Caki2 (cell line): ENCODE measurements around the gene OR14I1. TPM values are rescaled to one million over a fixed set of nuclear protein-coding genes. Genes with fewer than 3 reads are reported as not detected.

Experiments used
- DNase-seq: peaks from one replicate; pipeline ENCODE4 v3.0.0-alpha.2; 2015; ENCODE audit warnings: low read depth
- in situ Hi-C: cut with HindIII; loops from 2 replicates; pipeline ENCODE4 v1.10.0; 2016; ENCODE audit warnings: low sequenced_read_pairs, low pct_unique_long_range_greater_than_20kb, mixed read lengths
- total RNA-seq: library from RNA; depleted of rRNA; stranded (reverse); fragments of >200 nt; shearing (Covaris generic); gene quantifications from 2 replicates; pipeline ENCODE4 v1.2.3, GENCODE V29; 2014; ENCODE audit warnings: low replicate concordance; rRNA removed

OR14I1 gene
- not detected in 2 replicates for total RNA-seq

DNA sequence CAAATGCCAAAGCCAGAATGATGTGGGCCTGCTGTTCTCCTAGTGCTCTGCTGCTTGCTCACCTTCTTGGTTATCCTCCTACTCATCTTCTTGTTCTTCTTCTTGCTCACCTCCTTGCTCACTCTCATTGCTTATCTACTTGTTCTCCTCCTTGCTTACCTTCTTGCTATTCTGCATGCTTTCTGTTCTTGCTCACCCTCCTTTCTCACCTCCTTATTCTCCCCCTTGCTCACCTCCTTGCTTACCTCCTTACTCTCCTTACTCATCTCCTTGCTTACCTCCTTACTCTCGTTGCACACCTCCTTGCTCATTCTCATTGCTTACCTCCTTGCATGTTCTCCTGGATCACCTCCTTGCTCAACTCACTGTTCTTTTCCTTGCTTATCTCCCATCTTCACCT, at the start of gene OR14I1:
Gene OR14I1, minus strand, starts transcription at position 53 of the 400 bp plus-strand sequence.
- no peak for DNase-seq
- in situ Hi-C loops: no loop called here

DNA sequence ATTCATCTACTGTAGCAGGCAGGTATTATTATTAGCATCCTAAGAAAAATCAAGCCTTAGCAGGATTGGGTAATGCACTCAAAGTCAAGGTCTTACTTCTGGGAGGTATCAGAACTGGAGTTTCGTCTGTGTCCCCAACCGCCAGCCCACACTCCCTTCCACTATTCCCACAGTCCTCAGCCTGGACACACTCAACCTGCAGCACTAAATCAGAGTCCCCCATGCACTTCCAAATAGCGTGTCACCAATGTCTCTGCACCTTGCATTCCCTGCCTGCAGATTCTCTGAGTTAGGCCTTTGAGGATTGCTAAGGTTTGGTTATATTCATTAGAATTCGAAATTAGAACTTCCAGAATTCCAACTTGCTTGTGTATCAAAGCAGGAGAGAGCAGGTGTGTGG, 49.1 kb upstream of the OR14I1 start:
- in situ Hi-C loops: no loop called here
- no peak for DNase-seq

DNA sequence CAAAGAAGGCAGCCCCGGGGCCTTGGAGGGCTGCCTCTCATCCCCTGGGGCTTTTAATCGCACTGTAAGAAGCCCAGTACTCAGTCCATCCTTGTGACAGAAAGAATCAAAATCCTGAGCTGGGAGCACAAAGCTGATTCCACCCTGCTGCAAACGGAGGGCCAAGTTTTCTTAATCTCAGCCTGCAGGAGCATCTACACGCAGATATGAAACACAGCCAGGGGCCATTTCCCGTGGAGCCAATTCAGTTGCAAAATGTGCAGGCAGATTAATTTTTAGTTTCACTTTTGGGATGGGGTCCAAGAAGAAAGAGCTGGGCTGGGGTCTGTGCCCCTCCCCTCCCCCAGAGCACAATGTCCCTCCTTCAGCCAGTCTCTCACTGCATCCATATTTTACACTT, 48.6 kb upstream of the OR14I1 start:
- DNase-seq: no peak
- in situ Hi-C loops: no loop called here

DNA sequence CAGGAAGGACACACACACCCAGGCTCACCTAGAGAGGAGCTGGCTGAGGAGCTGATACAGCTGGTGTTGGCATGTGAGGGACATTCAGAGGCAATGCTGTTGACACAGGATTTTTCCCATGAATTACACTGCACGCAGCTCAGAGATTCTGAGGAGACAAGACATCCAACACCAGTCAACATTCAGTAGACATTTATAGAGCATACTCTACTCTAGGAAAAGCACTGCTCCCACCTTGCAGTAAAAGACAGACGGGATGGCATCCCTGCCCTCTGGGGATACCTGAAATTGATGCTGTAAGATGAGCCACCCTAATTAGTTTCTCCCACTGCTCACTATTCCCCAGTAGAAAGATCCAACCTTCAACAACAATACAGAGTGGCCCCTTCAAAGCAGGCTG, 47.9 kb upstream of the OR14I1 start:
- no peak for DNase-seq
- in situ Hi-C loops: no loop called here

DNA sequence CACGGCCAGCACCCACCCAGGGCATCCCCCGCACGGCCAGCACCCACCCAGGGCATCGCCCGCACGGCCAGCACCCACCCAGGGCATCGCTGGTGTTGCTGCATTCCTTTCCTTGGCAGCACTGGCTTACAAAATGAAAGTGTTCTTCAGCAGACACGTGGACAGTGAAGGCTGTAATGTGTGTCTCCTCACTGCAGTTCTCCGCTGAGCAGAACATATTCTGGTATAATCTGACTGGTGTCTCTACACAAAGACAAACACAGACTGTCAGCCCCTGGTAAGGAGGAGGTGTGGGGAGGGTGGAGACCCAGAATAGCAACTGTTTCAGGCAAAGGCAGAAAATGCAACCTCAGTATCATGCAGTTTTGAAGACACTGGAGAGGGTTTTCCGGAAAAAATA, 45.6 kb upstream of the OR14I1 start:
- in situ Hi-C loops: no loop called here
- no peak for DNase-seq

DNA sequence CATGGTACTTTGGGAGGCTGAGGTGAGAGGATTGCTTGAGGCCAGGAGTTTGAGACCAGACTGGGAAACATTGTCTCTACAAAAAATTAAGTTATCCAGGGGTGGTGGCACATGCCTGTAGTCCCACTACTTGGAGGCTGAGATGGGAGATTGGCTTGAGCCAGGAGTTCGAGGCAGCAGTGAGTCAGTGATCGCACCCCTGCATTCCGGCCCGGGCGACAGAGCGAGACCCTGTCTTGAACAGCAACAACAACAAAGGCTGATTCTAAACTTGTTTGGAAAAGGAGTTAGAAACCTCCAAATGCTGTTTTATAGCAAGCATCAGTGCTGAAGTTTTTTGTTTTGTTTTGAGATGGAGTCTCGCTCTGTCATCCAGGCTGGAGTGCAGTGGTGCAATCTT, 38.3 kb upstream of the OR14I1 start:
- DNase-seq: no peak
- in situ Hi-C loops: no loop called here

DNA sequence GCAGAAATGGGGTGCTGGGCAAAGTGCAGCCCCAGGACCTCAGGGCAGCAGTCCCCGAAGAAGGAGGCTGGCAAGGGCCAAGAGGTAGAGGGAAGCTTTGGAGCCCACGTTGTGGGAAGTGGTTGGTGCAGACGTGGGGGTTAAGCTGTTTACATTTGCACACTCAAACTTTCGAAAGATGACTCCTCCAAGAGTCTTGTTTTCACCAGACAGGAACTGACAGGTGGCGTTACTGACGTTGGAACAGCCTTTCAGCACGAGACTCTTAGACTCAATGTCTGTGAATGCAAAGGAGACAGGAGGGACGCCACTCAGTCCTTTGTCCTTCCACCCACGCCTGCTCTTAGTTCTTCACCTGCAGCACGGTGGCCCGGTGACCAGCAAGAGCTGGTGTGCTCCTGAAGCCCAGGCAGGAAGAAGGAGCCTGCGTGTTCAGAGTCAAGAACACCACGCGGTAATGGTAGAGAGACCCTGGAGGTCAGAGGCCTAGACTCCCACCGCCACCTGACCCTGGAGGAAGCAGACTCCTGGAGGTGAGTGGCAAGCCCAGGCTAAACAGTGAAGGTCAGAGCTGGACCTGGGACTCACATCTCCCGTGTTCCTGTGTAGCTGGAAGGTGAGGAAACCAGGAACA, 37.1 kb upstream of the OR14I1 start:
- DNase-seq: no peak
- in situ Hi-C loops: no loop called here

DNA sequence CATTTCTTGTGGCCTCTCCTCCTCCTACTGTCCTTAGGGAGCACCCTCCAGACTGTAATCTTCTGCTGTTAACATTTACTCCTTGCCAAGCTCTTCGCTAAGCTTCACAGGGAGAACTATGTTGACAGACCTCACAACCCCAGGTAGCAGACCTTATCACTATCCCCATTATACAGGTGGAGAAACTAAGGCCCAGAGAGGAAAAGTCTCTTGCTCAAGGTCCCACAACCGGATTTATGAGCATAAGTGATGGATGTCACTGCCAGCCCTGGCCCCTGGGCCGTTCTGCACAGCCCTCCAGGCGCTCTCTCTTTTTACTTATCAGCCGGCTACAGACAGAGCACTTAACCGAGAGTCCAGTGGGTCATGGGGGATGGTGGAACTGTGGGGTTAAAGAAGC, 34.9 kb upstream of the OR14I1 start:
- in situ Hi-C loops: no loop called here
- DNase-seq: no peak

DNA sequence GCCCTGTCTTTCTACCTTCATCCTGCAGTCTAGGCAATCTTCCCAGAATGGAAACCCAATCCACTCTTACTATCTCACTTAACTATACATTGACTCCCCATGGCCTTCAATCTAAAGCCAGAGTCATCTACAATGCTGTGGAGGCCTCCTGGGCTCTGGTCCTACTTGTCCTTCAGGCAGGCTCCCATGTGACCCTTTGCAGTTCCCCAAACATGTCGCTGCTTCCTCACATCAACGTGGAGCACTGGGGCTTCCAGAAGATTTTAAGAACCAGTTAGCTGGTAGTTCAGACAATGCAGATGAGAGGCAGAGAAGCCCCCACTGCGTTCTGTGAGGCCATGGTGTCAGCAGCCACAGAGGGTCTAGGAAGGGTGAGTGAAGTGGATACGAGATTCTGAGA, 34.4 kb upstream of the OR14I1 start:
- in situ Hi-C loops: no loop called here

DNA sequence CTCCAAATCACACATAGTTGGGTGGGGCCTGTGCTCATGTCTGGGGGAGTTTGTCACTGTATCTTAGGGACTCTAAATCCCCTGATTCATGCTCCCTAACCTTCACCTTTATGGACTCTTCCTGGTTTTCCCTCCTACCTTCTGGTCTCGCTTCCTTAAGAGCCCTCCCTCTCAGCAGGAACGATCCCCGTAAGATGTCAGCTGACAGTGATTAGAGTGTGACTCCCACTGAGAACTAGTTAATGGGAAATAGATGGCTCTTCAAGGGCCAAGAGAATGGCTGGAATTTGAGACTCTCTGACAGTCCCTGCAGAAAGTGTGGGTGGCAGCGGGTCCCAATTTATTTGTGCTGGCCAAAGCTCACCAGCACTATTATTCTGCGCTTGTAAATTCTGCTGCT, 31.0 kb upstream of the OR14I1 start:
- in situ Hi-C loops: no loop called here
- DNase-seq: no peak

More for the DNA sequence above, 34.4 kb upstream of the OR14I1 start:
- DNase-seq: no peak

DNA sequence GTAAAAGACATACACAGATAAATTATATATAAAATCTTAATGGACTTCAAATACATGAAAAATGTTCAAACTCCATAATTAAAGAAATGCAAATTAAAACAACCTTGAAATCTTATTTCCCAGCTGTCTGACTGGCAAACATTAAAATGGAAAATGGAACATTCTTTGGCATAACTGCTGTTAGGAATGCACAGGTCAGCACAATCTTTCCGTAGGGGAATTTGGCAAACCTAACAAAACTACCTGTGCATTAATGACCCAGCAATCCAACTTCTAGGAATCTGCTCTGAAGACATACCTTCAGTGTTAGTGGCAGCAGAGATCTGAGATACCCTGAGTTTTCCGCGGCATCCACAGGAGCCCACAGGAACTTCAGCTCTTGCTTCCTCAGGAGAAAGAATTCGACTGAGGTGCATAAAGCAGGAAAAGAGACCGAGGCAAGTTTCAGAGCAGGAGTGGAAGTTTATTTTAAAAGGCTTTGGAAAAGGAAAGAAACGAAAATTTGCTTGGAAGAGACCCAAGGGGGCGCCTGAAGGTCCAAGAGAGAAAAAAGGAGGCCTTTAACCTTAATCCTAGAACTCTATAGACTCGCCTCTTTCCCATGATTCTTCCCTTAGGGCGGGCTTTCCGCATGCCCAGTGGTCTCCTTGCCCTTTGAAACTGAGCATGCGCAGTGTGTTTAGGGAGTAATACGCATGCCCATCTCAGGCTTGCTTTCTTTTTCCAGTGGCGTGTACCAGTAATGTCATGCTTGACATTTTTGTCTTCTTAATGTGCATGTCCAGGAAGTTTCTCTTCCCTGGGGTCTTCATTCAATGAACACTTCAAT, 28.2 kb upstream of the OR14I1 start:
- in situ Hi-C loops: no loop called here
- DNase-seq: no peak

DNA sequence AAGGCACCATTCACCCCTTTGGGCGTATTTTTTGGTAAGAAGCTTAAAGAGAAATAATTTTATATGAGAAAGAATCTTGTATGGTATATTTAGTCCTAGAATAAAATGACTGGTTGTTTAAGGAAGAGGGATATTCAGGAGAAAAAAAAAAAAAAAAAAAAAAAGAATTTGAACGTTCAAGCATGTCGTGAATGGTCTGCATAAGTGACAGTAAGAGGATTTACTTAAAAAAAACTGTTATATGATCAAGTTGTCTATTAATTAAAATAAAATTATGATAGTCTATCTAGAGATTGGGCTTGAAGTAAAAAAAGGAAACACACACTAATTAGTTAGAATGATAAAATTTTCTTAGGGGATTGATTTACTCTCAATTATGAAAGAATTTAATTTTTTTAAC, 11.7 kb upstream of the OR14I1 start:
- peak; percentile 10 for DNase-seq
- in situ Hi-C loops: no loop called here

DNA sequence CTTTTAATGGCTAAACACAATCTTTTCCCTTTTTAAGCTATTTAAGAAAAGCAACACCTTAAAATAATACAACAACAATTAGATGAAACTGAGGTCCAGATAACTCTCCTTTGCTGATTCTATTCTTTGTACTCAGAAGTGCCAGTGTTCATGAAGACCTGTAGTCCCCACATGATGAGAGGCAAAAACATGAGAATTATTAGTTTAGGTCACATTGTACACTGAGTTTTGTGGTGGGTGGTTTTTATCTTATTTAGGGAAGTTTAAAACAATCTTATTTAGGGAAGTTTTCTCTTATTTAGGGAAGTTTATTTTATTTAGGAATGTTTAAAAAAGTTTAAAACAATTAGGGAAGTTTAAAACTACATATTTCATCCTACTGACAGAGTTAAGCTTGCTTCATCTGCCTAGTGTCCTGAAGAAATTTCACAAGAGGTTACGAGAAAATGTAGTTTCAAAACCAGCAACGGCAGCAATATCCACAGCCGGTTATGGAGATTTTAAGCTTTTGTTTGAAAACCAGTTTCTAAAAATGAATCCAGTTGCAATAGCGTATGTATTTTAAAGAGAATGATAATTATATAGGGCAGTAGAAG, 7.8 kb upstream of the OR14I1 start:
- in situ Hi-C loops: no loop called here
- DNase-seq: no peak

DNA sequence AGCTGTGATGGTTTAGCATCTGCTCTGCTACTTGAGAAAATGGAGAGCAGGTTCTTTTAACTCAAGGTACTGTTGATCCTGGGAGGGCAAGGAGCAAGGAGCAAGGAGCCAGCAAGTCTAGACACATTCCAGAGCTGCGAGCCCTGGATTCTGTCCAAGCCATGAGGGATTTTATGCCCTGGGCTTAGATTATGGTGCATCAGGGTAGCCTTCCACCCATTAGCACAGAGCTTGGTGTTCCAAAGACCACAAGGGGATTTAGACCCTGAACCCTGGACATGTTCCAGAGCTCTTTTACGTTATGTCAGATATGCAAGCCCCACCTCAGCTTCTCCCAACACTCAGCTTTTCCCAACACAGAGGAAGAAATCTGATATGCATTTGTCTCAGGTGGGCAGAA, 2.0 kb upstream of the OR14I1 start:
- in situ Hi-C loops: no loop called here
- no peak for DNase-seq

DNA sequence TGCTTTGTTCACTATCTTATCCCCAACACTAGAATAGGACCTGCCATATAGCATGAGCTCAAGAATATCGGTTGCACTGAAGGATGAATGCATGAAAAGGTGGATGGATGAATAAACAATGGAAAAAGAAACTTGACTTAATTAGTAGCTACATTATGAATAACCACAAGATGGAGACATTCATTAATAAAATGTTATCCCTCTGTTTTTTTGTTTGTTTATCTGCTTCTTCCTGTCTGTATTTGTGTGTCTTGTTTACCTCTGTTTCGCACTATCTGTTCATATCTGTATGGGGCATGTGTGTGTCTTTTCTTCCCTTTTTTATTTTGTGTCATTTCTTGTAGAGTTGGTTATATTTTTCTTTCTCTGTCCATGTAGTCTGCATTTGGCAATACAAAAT, 1.1 kb upstream of the OR14I1 start:
- no peak for DNase-seq
- in situ Hi-C loops: no loop called here

DNA sequence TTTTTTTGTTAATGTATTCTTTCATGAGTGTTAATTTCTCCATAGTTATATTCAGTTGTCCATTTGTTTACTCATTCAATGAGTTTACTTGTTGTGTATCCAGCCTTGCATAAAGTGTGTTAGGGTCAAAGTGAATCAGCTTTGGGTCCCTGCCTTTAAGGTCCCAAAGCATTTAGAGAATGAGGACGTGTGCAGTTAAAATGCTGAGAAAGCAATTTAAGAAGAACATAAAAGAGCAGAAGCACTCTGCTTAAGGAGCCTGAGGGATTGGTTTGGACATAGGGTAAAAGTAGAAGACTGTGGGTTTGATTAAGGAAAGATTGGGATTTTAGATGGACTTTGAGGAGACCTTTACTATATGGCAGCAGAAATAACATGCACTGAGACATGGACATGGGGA, 3.5 kb downstream of the OR14I1 start:
- no peak for DNase-seq
- in situ Hi-C loops: no loop called here

DNA sequence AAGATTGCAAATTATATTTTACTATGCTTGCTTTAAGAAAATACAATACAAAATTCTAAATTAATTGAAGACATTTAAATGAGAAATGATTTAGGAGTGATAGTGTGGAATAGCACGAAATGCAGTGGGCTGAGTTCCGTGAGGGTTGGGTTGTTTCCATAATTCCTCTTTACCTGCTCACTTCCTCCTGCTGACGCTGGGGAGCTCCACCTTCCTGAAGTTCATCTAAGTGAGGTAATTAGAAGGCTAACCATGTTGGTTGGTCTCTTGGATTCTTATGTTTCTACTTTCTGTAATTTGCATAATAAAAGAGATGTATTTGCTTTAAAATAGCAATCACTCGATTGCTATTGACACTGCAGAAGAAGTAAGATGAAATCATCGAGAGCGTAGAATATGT, 4.7 kb downstream of the OR14I1 start:
- no peak for DNase-seq
- in situ Hi-C loops: no loop called here

DNA sequence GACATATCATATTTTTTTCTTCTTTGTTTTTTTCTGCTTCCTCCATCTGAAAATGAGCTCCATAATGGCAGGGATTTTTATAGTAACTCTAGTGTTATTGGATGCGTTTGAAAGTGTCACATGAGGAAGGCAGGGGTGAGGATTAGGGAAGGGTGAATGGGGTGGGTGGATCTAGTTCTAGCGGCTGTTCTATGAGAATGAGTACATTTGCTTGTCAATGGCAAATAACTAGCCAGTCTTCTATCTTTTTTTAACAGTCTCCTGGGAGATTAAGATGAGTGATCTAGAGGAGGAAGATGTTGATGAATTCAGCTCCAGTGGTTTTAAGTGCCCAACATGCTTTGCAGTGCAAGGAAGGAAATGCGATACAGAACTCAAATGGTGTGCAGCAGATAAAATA, 5.8 kb downstream of the OR14I1 start:
- in situ Hi-C loops: no loop called here

DNA sequence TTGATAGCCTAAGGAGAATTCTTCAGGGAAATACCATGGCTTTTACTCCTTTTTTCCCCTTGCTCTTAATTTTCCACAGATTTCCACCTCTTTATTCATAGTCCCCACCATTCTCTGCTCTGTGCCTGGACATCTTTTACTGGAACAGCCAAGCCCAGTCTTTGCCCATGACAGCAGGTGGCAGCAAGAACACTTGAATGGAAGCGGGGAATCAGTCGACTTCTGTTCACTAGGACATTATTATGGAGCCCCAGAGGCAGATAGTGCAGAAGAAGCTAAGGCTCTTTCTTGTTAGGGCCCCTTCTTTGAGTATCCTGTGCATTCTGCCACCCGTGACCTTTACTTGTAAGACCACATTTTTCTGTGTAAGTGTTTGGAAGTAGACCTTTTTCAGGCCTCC, 6.3 kb downstream of the OR14I1 start:
- in situ Hi-C loops: no loop called here
- peak; percentile 2 for DNase-seq

More for the DNA sequence above, 5.8 kb downstream of the OR14I1 start:
- DNase-seq: no peak
